ENCODE data around the gene IFFO2. TPM values are rescaled to one million over a fixed set of nuclear protein-coding genes. Genes with fewer than 3 reads are reported as not detected.

IFFO2 gene
- total RNA-seq, 1 experiment from 2014 or later: 15.6 TPM

- H3K36me3 ChIP-seq (ENCODE audit: control insufficient read depth in 1 of 2, insufficient read depth in 2 of 2, low read length in 2 of 2): no peaks in the 10 kb centered on the region
- H2AFZ ChIP-seq (ENCODE audit: low read depth, low read length, poor library complexity, severe bottlenecking): no peak overlapping the region
- no peaks in the 10 kb centered on the region for H3K9me2 ChIP-seq (ENCODE audit: insufficient read depth)
- peaks cover 12 to 18% of the 10 kb centered on the region in 2 experiments for H3K4me1 ChIP-seq (ENCODE audit: control insufficient read depth in 1 of 2, insufficient read depth in 2 of 2, low read length in 2 of 2)
- H3K27me3 ChIP-seq (ENCODE audit: insufficient read depth, low read length): no peaks in the 10 kb centered on the region
- ChIA-PET POLR2A (no interaction called here), RAD21 (ENCODE audit: low non-redundant PET in 1 of 2, low total read pairs in 2 of 2, uncharacterized antibody in 2 of 2, unreplicated experiment in 2 of 2) (no interaction called here), CTCF (interaction anchor here (1.4 to 1.9 kb wide), 2 partner anchors 13 to 303 kb away, joined by 4 to 8 read pairs; no protein-coding TSS in a partner anchor)
- H3K4me2 ChIP-seq (ENCODE audit: low read length): no peak overlapping the region
- H4K20me1 ChIP-seq (ENCODE audit: insufficient read depth): no peaks in the 10 kb centered on the region
- H3K79me2 ChIP-seq (ENCODE audit: insufficient read depth, low read length): no peaks in the 10 kb centered on the region
- TF ChIP-seq ATF3 (IDR thresholded peaks at IDR 0.05) (no peak), EZH2 (IDR thresholded peaks at IDR 0.05) (no peak), RAD21 (IDR thresholded peaks at IDR 0.05; ENCODE audit: low read depth) (no peak), SRF (IDR thresholded peaks at IDR 0.05; ENCODE audit: low read depth) (no peak), ZBTB33 (IDR thresholded peaks at IDR 0.05; ENCODE audit: extremely low read depth, insufficient replicate concordance, low read length) (no peak), CEBPB (IDR thresholded peaks at IDR 0.05; ENCODE audit: low read depth) (no peak), ZNF274 (IDR thresholded peaks at IDR 0.05; ENCODE audit: low read depth, low read length) (no peak), REST (IDR thresholded peaks at IDR 0.05; ENCODE audit: low read depth) (no peak), POLR2A (IDR thresholded peaks at IDR 0.05; ENCODE audit: borderline replicate concordance, extremely low read depth, insufficient read depth, insufficient read length) (no peak), SIN3A (IDR thresholded peaks at IDR 0.05; ENCODE audit: low read depth) (no peak), POLR2AphosphoS5 (IDR thresholded peaks at IDR 0.05; ENCODE audit: low read depth, low read length) (no peak), TCF7L2 (IDR thresholded peaks at IDR 0.05; ENCODE audit: borderline replicate concordance, extremely low read depth, insufficient read depth, insufficient read length) (no peak), CBX3 (IDR thresholded peaks at IDR 0.05; ENCODE audit: low read depth) (no peak), ELF1 (IDR thresholded peaks at IDR 0.05; ENCODE audit: borderline replicate concordance, low read depth) (no peak), YY1 (IDR thresholded peaks at IDR 0.05; ENCODE audit: extremely low read depth, insufficient replicate concordance, low read depth, low read length) (no peak), ZFX (IDR thresholded peaks at IDR 0.05) (no peak), EZH2phosphoT487 (IDR thresholded peaks at IDR 0.05; ENCODE audit: borderline replicate concordance) (no peak), JUND (IDR thresholded peaks at IDR 0.05) (no peak), MAX (IDR thresholded peaks at IDR 0.05) (no peak)
- H3K4me3 ChIP-seq (replicated peaks in 1 of 2; ENCODE audit: low read depth in 1 of 2, low read length in 2 of 2): no peak overlapping the region
- BruUV-seq (replicated peaks): no TSS peak
- H3K9me3 ChIP-seq (ENCODE audit: control insufficient read depth in 1 of 2, insufficient read depth in 1 of 2, low read depth in 1 of 2, low read length in 2 of 2): no peaks in the 10 kb centered on the region
- H3K9ac ChIP-seq (ENCODE audit: low read length): no peak overlapping the region
- H3K27ac ChIP-seq (ENCODE audit: low read depth, low read length): no peak overlapping the region
- intact Hi-C loops (cut with micrococcal nuclease): loop anchor here (5.0 to 10.0 kb wide), 2 partner anchors 112 to 754 kb away; no protein-coding TSS in a partner anchor
- DNase-seq (ENCODE audit: low read depth, low spot score) (no peak), ATAC-seq (no peak)
Measured at GRCh38 chr1:18900303-18900841, 56.1 kb downstream of the IFFO2 start.
